ENCODE results near the gene CPNE9.

DNA sequence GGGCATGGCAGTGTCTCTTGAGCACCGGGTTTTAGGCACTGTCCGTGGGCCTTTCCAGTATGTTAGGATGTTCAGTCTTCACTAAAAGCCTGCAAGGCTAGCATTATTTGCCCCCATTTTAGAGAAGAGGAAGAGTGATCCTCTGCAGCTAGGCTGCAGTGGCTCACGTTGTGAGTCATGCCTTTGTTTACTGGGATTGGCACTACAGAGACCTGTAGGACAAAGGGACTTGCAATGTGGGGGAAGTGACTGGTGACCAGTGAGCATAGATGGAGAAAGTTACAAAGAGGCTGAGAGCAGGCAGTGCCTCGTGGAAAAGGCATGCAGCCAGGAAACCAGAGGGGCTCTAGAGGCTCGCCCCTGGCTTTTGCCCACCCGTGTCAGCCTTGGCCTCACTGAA is 26.8 kb upstream of the CPNE9 start:
- TF ChIP-seq, protein P1, sequence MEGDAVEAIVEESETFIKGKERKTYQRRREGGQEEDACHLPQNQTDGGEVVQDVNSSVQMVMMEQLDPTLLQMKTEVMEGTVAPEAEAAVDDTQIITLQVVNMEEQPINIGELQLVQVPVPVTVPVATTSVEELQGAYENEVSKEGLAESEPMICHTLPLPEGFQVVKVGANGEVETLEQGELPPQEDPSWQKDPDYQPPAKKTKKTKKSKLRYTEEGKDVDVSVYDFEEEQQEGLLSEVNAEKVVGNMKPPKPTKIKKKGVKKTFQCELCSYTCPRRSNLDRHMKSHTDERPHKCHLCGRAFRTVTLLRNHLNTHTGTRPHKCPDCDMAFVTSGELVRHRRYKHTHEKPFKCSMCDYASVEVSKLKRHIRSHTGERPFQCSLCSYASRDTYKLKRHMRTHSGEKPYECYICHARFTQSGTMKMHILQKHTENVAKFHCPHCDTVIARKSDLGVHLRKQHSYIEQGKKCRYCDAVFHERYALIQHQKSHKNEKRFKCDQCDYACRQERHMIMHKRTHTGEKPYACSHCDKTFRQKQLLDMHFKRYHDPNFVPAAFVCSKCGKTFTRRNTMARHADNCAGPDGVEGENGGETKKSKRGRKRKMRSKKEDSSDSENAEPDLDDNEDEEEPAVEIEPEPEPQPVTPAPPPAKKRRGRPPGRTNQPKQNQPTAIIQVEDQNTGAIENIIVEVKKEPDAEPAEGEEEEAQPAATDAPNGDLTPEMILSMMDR (IDR thresholded peaks at IDR 0.05; ENCODE audit: insufficient read depth, low read depth, low read length): no peak
- no peak for TF ChIP-seq EZH2 (IDR thresholded peaks at IDR 0.05; ENCODE audit: insufficient read depth, low read length)
